Measurements from ENCODE around the gene CFAP298.
"Not testable (repeated sequence)": the region's sequence is repeated elsewhere in the genome, so short reads cannot be mapped to it uniquely, and the experiment has no call there.

- not testable (repeated sequence) for TF ChIP-seq CTCF, POLR2A (IDR thresholded peaks at IDR 0.05)
Measured at GRCh38 chr21:32618218-32618617, 6.0 kb upstream of the CFAP298 start.

All from thyroid gland (tissue), 4 donors.